BJ (cell line): ENCODE results near the gene CHST9. TPM values are rescaled to one million over a fixed set of nuclear protein-coding genes. Genes with fewer than 3 reads are reported as not detected.

Source experiments
- CTCF ChIA-PET: fragments of 350-600 bp; formaldehyde crosslinking; extraction: SDS; loops from one replicate; lab custom pipeline; 2021; ENCODE audit warnings: antibody characterized with exemption, inconsistent platforms; lab: Yijun Ruan, JAX
- POLR2A ChIA-PET: fragments of 300-600 bp; sonication (Branson Sonifier 250); formaldehyde crosslinking; extraction: SDS; loops from one replicate; lab custom pipeline; 2021; ENCODE audit warnings: antibody characterized with exemption; lab: Charles Lee
- DNase-seq: peaks from one replicate; pipeline ENCODE4 v3.0.0-alpha.2; 2011; ENCODE audit warnings: low read depth
- H3K27me3 ChIP-seq: 2 replicates; pipeline ENCODE4 v1.6.0; 2011; ENCODE audit warnings: low read length; ENCODE audit not compliant: control insufficient read depth, insufficient read depth
- H3K36me3 ChIP-seq: 2 replicates; pipeline ENCODE4 v1.5.1; 2011; ENCODE audit warnings: low read length; ENCODE audit not compliant: control insufficient read depth, insufficient read depth
- H3K4me3 ChIP-seq: 2 replicates; pipeline ENCODE4 v1.5.1; 2011; ENCODE audit warnings: low read depth, mild to moderate bottlenecking, control low read depth, low read length
- CTCF ChIP-seq: IDR thresholded peaks from 2 replicates; pipeline ENCODE4 v1.5.1; 2011; ENCODE audit warnings: low read depth, mild to moderate bottlenecking, control low read depth, inconsistent platforms, low read length, moderate library complexity; ENCODE audit not compliant: insufficient read depth
- polyA plus RNA-seq: library from polyadenylated mRNA; depleted of rRNA; stranded (reverse); fragments of >200 nt; gene quantifications from 2 replicates; pipeline ENCODE4 v1.2.3, GENCODE V29; 2011

Gene CHST9
- polyA plus RNA-seq, 1 experiment, result not detected

GRCh38 chr18:27118973-27119372 is 66.1 kb downstream of the CHST9 start:
- Histone ChIP-seq H3K4me3 (no peak overlapping the region), H3K27me3 (no peaks in the 10 kb centered on the region), H3K36me3 (no peaks in the 10 kb centered on the region)
- POLR2A ChIA-PET, result no interaction called here
- DNase-seq, result no peak
- TF ChIP-seq CTCF, result no peak
- CTCF ChIA-PET, result no interaction called here

- Histone ChIP-seq H3K4me3 (no peak overlapping the region), H3K36me3 (no peaks in the 10 kb centered on the region), H3K27me3 (no peaks in the 10 kb centered on the region)
- TF ChIP-seq CTCF, result no peak
- POLR2A ChIA-PET, result no interaction called here
- CTCF ChIA-PET, result no interaction called here
- DNase-seq, result no peak
Measured at GRCh38 chr18:27114842-27115241, 70.3 kb downstream of the CHST9 start.

DNA sequence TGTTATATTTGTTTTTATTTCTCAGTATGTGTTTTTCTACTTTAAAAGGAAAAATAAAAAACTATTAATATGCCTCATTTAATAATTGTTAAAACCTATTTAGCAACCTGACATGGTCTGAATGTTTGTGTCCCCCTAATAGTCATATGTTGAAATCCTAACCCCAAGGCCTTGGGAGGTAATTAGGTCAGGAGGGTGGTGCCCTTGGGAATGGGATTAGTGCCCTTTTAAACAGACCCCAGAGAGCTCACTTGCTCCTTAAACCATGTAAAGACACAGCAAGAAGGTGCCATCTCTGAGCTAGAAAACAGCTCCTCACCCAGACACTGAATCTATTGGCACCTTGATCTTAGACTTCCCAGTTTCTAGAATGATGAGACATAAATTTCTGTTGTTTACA is 71.8 kb downstream of the CHST9 start:
- TF ChIP-seq CTCF, result no peak
- POLR2A ChIA-PET, result no interaction called here
- no peaks in the 10 kb centered on the region for H3K27me3 ChIP-seq
- H3K4me3 ChIP-seq, result no peak overlapping the region
- CTCF ChIA-PET, result interaction anchor here (1.1 kb wide), 1 partner anchor 9 kb away, joined by 7 read pairs; no protein-coding TSS in a partner anchor
- no peaks in the 10 kb centered on the region for H3K36me3 ChIP-seq
- no peak for DNase-seq

DNA sequence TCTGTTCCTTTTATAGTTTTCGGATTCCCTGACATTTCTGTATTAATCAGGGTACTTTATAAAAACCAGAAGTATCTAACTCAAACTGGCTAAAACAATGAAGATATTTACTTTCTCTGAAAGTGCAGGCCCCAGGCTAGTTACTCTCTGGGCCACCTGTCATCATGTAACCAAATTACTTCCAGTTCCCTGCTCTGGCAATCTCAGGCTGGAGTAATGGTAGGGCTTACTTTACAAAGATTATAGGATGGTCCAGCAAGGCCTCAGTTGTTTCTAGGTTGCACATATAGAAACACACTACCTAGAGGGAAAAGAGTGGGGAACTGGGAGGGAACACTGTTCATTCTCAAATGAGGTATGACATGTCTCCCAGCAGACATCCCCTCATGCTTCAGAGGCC is 74.8 kb downstream of the CHST9 start:
- DNase-seq, result no peak
- Histone ChIP-seq H3K4me3 (no peak overlapping the region), H3K36me3 (no peaks in the 10 kb centered on the region), H3K27me3 (no peaks in the 10 kb centered on the region)
- TF ChIP-seq CTCF, result no peak
- POLR2A ChIA-PET, result no interaction called here
- CTCF ChIA-PET, result no interaction called here

DNA sequence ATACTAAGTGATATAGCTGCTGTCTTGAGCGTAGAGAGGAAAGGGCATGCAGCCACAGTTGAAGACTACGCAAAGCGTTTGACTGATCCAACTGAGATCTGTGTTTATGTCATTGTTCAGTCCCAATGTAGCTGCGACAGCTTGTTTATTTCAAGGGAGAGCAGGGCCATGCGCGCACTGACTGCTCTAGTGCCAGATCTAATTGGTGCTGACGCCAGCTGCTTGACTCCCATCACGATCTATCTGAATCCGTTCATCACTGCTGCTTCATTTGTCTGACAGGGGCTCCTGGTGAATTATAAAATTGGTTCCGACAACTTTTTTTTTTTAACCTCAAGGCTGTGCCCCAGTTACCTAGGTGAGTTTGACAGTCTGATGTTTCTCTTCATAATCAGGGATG is 75.7 kb downstream of the CHST9 start:
- POLR2A ChIA-PET, result no interaction called here
- Histone ChIP-seq H3K27me3 (no peaks in the 10 kb centered on the region), H3K36me3 (no peaks in the 10 kb centered on the region), H3K4me3 (no peak overlapping the region)
- TF ChIP-seq CTCF, result no peak
- no peak for DNase-seq
- CTCF ChIA-PET, result no interaction called here
